Nucleus accumbens (tissue), 56 donors: Measurements from ENCODE around the gene GIT2.
"Not testable (repeated sequence)": the region's sequence is repeated elsewhere in the genome, so short reads cannot be mapped to it uniquely, and the experiment has no call there.

Experiments used
- DNase-seq, 56 donors: peaks; one replicate each; lab custom pipeline; 2025; lab: John Stamatoyannopoulos, UW

GIT2 gene, protein sequence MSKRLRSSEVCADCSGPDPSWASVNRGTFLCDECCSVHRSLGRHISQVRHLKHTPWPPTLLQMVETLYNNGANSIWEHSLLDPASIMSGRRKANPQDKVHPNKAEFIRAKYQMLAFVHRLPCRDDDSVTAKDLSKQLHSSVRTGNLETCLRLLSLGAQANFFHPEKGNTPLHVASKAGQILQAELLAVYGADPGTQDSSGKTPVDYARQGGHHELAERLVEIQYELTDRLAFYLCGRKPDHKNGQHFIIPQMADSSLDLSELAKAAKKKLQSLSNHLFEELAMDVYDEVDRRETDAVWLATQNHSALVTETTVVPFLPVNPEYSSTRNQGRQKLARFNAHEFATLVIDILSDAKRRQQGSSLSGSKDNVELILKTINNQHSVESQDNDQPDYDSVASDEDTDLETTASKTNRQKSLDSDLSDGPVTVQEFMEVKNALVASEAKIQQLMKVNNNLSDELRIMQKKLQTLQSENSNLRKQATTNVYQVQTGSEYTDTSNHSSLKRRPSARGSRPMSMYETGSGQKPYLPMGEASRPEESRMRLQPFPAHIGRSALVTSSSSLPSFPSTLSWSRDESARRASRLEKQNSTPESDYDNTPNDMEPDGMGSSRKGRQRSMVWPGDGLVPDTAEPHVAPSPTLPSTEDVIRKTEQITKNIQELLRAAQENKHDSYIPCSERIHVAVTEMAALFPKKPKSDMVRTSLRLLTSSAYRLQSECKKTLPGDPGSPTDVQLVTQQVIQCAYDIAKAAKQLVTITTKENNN

DNA sequence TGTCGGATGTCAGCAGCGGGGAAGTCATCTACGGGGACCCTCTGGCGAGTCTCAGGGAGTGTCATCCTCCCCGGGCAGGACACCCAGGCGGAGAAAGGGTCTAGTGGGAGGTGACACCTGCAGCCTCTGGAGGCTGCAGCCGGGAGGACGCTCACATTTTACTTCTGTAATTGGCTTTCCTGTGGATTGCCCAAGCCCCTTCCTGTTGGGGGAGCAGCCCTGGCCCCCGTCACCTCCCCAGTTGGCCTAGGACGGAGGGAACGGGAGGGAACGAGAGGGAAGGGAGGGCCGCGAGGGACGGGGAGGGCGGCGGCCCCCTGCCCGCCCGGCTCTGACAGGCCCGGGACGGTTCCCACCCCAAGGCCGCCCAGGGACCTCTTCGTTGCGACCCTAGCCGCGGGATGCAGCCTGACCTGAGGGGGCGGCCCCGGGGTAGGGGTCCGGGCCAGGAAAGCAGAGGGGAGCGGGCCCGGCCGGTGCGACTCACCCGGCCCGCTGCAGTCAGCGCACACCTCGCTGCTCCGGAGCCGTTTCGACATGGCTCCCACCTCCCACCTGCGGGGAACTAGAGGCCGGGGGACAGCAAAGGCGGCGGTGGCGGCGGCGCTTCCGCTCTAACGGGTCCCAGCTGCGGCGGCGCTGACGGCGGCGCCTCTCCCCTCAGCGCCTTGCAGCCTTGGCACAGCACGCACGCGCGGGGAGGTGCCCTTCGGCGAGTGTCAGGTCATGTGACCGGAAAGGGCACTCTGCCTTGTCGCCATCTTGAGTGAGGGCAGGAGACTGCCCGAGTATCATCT lies at the start of gene GIT2:
Gene GIT2, minus strand, starts transcription at position 683 of the 797 bp plus-strand sequence. Its CDS starts 144 bp downstream, at position 539.
- DNase-seq: peak; percentile 26 to 97 (median 87)

DNA sequence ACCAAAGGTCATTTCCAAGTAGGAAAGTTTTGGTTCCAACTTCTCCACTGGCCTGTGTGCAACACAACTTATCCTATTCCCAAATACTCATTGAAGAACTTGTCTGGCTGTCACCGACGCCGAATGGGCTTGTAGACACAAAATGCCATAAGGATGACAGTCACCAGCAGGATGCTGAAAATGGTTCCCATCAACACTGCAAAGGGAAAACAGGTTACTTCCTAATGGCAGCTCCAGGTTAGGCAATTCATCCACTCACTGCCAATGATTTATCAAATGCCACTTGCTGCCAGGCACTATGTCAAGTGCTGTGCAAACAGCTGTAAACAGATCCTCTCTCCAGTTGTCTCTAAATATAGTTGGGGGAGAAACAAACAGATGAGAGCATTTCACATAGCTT lies 46.1 kb upstream of the GIT2 start:
- no peak for DNase-seq

DNA sequence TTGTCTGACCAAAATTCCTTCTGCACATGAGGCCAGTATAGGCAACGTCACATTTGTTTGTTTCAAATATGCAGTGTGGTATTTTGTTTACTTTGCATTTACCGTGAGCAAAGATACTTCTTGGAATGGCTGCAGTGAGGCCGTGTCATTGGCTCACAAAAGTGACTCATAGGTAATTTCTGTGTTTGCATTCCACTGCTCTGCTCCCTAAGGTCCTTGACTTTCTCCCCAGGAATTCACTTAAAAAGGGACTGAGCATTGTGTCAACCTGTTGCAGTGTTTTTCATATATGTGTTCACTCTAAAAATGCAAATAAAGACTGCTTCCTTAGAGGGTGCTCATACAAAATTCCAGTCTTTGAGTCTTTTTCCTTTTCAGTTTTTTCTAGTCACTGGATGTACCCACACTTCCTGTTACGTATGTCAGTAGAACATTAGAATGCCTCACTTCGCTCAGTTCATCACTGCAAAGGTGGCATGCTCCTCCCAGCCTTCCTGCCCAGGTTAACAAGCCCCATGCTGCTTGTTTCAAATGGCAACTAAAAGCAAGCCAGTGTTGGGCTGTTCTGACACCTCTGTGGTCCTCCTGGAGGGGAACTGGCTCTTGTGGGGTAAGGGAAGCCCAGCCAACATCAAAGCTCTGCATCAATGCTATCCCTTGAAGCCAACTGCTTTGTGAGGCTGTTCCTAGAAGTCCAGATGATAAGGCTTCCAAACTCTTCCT lies 43.1 kb upstream of the GIT2 start:
- no peak for DNase-seq

DNA sequence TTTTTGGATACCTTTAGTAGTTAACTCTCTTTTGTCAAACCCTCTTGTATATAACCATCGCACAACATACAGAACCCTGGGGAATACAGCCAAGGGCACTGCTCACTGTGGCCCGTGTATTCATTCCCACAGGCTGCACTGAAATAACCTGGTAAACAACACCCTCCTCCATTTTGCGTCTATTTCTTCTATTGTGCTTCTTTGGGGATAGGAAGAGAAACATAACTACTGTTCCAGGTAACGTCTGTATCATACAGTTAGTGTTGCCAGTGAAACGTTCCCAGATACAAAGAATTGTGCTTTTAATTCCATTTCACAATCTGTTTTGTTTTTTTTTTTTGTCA lies 42.5 kb upstream of the GIT2 start:
- no peak for DNase-seq

DNA sequence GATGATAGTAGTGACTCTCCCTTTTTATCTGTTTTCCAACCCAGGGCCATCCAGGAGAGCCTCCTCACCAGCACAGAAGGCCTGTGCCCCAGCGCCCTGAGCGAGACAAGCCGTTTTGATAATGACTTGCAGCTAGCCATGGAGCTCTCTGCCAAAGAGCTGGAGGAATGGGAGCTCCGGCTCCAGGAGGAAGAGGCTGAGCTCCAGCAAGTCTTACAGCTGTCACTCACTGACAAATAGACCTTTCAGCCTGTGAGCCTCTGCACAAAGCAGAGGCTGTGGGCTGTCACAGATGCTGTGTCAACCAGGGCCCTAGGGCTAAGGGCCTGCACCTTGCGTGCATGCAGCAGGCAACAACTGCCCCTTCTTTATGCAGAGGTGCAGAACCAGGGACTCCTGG lies 41.1 kb upstream of the GIT2 start:
- peak in 36 of 56 donors; percentile 12 to 75 (median 36) for DNase-seq

DNA sequence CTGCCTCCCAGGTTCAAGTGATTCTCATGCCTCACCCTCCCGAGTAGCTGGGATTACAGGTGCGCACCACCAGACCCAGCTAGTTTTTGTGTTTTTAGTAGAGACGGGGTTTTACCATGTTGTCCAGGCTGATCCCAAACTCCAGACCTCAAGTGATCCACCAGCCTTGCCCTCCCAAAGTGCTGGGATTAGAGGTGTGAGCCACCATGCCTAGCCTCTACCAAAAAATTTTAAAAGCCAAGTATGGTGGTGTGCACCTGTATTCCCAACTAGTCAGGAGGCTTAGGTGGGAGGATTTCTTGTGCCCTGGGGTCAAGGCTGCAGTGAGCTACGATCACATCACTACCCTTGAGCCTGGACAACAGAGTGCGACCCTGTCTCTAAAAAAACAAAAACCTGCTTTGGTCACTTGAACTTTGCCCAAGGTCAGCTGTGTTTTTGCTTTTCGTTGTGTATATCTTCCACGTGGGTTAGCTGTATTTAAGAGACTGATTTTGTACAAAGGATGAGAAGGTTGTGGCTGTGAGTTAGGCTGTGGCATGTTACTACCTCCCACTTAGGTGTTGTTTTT lies 39.5 kb upstream of the GIT2 start:
- DNase-seq: no peak

DNA sequence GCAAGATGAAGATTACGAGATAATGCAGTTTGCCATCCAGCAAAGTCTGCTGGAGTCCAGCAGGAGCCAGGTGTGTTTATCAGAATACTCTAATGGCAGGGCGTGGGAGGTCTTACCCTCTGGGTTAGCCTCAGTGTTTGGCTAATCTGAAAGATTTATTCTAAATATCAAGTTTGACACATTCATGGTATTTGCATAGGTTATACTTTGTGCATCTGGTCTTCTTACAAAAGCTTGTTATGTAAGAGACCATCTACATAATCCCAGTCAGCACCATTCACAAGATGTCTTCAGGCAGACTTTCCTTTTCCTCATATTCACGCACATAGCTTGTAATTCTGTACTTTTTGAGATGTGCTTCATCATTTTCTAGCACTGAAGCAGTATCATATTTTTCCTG lies 37.7 kb upstream of the GIT2 start:
- no peak for DNase-seq

DNA sequence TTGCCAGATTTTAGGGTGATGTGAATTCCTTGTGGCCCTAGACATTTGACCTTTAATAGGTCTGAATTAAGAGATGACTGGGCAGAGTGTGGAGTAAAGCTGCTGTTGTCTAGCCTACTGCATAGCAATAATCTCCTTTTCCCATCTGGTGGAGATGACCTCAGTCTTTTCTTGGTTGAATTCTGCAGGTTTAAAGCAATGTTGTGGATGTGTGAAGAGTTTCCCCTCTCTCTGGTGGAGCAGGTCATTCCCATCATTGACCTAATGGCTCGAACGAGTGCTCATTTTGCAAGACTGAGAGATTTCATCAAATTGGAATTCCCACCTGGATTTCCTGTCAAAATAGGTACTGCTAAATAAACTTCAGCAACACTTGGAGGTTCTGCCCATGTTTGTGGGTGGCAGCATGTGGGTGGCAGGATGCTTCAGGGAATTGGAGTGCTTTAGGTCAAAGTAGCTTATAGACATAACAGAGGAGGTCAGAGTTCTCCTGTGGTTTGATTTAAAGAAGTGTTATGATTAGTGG lies 33.2 kb upstream of the GIT2 start:
- DNase-seq: no peak

DNA sequence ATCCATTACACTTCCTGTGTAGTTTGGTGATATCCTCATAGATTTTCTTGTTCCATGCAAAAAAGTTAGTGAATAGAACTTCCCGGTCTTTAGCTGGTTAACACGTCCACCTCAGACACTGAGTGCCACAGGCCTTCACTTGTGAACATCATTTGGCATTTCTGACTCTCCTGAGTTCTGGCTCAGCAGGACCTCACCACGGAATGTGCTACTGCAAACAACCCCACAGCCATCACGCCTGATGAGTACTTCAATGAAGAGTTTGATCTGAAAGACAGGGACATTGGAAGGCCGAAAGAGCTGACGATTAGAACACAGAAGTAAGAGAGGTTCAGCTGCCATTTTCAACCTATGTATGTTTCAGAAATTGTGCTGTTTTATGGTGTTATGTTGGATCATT lies 32.2 kb upstream of the GIT2 start:
- no peak for DNase-seq

DNA sequence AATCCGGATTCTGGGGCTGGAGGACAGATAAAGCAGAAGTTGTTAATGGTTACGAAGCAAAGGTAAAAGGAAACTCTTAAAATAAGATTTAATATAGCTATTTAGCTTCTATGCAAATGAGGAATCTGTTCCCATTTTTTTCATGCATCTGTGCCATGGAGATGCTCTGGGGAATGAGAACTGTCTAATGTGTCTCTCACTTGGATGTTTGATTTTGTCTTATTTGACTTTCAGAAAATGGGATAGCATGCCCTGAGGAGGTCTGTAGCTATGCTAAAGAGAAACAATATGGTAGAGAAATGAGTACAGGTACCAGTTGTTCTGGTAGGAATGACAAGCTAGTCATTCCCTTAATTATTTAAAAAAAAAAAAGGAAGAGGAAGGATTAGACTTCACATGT lies 27.9 kb upstream of the GIT2 start:
- no peak for DNase-seq

DNA sequence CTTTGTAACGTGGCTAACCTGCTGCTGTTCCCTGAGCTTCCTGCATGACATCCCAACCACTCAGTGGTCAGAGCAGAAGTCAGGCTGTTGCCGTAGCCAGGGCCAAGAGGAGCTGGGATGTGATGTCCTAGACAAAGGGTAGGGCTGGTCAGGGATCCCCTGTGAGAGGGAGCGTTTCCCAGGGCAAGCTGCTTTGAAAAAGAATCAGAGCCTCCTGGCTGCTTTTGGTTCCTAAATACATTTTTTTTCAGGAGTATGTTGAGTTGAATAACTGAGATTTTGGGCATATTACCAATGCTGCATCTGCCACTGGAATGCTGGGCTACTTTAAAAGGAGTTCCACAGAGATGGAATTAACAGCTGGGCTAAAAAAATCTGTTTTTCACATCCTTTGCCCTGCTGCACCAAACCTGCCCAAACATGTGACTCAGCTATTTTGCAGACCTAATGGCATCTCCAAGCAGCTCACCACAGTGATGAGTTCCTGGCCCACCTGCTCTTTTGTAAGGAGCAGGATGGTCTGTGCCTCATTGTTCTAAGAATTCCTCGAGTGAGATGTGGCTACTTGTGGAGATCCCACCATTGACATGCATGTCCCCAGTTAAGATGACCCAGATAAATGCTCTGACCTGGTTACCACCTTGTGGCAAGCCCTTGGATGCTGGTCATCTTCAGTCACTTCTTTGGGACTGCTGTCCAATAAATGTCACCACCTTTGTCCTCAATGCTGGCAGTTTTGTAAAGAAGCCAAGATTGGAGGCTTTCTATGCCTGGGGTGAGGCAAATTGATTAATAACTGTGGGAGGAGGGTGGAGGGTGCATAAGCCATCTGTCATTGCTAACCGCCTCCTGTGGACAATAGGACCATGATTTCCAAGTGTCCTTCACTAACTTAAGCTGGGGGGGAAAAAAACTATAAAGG lies 27.2 kb upstream of the GIT2 start:
- DNase-seq: no peak

DNA sequence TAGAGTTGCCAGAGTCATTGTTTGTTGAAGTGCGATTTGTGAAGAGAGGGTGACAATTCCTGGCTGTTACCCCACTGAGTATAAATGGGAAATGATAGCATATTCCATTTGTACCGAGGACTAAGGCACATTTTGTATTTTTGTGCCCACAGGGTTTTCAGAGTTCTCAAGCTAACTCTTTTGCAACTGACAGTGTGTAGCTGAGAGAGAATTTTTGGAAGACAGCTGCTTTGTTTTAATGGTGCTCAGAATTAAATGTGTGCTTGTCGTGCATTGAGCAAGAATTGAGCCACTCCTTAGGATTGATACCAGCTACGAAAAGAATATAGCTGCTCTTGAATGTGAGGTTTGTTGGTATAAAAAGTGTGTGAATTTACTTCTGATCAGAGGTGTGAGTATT lies 24.8 kb upstream of the GIT2 start:
- DNase-seq: peak in 1 of 56 donors; percentile 30

DNA sequence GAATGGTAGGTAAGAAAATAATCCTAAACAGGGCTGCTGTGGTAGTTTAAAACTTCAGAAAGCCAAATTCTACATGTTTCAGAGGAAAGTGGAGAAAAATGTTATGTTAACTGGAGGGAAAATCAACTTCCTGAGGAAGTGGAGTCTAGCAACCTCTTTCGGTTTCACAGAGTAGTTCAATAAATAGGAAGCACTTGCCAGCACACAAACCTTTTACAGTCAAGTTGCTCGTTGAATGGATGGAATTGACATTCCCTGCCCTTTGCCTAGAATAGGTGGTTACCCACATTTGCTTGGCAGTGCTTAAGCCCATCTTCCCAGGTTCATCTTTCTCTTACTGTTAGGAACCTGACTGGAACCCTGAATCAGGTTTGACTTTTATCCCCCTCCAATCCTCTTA lies 19.0 kb upstream of the GIT2 start:
- DNase-seq: no peak

DNA sequence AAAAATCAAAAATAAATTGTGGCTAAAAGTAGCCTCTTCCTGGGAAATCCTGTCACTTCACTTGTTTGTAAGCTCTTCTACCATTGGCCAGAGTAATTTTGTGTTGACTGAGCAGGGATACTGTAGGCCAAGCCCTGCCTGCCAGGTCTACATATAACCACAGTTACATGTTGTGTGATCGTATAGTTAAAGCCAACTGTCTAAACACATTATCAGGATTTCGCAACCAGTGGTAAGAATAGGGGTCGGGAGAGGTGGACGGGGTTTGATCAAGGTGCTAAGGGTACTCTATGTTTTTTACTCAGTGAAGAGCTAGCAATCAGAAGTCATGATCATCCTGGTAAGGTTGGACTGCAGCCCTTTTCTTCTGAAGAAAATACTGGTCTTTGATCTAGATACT lies 16.5 kb upstream of the GIT2 start:
- no peak for DNase-seq

DNA sequence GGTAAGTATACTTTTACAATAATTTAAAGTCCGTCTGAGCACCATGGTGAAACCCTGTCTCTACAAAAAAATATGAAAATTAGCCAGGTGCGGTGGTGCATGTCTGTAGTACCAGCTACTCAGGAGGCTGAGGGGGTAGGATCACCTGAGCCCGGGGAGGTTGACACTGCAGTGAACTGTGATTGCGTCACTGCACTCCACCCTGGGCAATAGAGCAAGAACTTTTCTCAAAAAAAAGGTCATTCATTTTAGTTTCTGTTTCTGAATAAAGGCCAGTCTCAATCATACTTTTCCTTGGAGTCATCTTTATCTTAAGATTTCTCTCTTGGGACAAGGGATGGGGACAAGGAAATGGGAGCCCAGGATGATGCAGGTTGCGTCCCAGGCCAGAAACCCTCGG lies 16.0 kb upstream of the GIT2 start:
- peak in 1 of 56 donors; percentile 16 for DNase-seq

DNA sequence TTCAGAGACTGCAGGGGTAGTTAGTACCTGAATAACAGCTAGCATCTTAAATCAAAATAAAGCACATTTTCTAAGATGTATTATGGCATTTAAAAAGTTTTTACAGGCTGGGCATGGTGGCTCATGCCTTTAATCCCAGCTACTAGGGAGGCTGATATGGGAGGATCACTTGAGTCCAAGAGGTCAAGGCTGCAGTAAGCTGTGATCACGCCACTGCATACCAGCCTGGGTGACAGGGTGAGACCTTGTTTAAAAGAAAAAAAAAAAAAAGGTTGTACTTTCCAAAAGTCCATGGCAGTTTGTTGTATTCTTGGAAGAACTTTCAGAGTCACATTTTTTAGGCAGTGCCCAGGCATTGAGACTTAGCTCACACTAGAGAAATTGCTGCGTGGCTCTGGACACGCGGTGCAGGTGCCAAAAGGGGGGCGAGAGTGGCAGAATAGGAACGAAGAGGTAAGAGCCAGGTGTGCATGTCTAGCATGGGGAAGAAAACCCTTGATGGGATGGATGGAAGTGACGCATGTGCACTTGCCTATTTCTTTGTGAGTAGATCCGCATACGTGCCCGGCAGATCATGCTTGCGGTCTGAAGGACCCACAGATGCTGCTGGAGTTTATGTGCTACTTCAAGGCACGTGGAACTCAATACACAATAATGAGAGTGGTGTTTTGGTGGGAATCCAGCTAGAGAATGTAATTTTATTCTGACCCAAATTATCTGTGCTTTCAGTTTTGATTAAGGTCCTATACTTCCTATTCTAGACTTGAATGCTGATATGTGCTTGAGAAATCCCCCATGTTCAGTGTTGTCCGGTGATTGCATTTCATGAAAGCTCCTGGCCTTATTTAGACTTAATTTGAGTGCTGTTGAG lies 14.9 kb upstream of the GIT2 start:
- DNase-seq: no peak

DNA sequence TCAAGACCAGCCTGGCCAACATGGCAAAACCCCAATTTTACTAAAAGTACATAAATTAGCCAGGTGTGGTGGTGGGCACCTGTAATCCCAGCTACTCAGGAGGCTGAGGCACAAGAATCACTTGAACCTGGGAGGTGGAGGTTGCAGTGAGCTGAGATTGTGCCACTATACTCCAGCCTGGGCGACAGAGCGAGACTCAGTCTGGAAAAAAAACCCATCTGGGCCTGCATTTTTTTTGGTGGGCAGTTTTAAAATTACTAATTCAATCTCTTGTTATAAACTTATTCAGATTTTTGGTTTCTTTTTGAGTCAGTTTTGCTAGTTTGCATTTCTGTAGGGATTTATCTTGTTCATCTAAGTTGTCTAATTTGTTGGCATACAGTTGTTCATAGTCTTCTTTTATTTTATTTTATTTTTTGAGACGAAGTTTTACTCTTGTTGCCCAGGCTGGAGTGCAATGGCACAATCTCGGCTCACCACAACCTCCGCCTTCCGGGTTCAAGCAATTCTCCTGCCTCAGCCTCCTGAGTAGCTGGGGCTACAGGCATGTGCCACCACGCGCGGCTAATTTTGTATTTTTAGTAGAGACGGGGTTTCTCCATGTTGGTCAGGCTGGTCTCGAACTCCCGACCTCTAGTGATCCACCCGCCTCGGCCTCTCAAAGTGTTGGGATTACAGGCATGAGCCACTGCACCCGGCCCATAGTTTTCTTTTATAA lies 12.7 kb upstream of the GIT2 start:
- DNase-seq: not testable (repeated sequence)
